K562 (cell line): ENCODE results near the gene NSUN6. TPM values are rescaled to one million over a fixed set of nuclear protein-coding genes. Genes with fewer than 3 reads are reported as not detected.

Source experiments
- CLOCK ChIP-seq: fragments of 250-450 bp; sonication (Bioruptor Pico); IDR thresholded peaks from 2 replicates; pipeline ENCODE4 v1.4.0; 2020; ENCODE audit warnings: mild to moderate bottlenecking, moderate library complexity, borderline replicate concordance
- DPF2 ChIP-seq: fragments of 450-650 bp; IDR thresholded peaks from 2 replicates; pipeline ENCODE4 v1.6.1; 2016
- FOXA1 ChIP-seq: fragments of 450-650 bp; IDR thresholded peaks from 2 replicates; pipeline ENCODE4 v1.6.1; 2016; ENCODE audit warnings: mild to moderate bottlenecking, borderline replicate concordance
- GTF2B ChIP-seq: IDR thresholded peaks from 2 replicates; pipeline ENCODE4 v1.6.1; 2011; ENCODE audit not compliant: insufficient read length; ENCODE audit errors: extremely low read depth
- HES1 ChIP-seq: fragments of 450-650 bp; IDR thresholded peaks from 2 replicates; pipeline ENCODE4 v1.6.1; 2016; ENCODE audit warnings: low read depth, mild to moderate bottlenecking, moderate library complexity
- HNRNPLL ChIP-seq: fragments of 200-400 bp; formaldehyde crosslinking; IDR thresholded peaks from 2 replicates; pipeline ENCODE4 v1.6.1; 2017; ENCODE audit warnings: low read length, low read depth, mild to moderate bottlenecking; ENCODE audit not compliant: poor library complexity, severe bottlenecking
- MYC ChIP-seq, 2 experiments: fragments of 250-450 bp in 1 of 2; sonication (Bioruptor Pico) in 1 of 2; IDR thresholded peaks; 2 replicates each; pipeline versions ENCODE4 v1.5.1 to v1.6.1; 2012 to 2021; ENCODE audit warnings: low read depth in 2 of 2, borderline replicate concordance in 1 of 2, improper control_type of control experiment in 1 of 2, low read length in 1 of 2, mild to moderate bottlenecking in 1 of 2, moderate library complexity in 1 of 2
- PHF8 ChIP-seq: fragments of 200-600 bp; sonication (generic); IDR thresholded peaks from 2 replicates; pipeline ENCODE4 v1.6.1; 2012; ENCODE audit warnings: mixed run types, mild to moderate bottlenecking, inconsistent platforms, low read length, moderate library complexity, borderline replicate concordance
- POLR2B ChIP-seq: fragments of 450-650 bp; IDR thresholded peaks from 2 replicates; pipeline ENCODE4 v1.6.1; 2018; ENCODE audit warnings: low read depth; ENCODE audit not compliant: partially characterized antibody
- SMAD1 ChIP-seq: fragments of 150-350 bp; IDR thresholded peaks from 2 replicates; pipeline ENCODE4 v1.6.1; 2014; ENCODE audit warnings: low read length, low read depth; ENCODE audit not compliant: partially characterized antibody
- SMAD3 ChIP-seq: fragments of 450-650 bp; formaldehyde crosslinking; conservative IDR thresholded peaks from 2 replicates; pipeline ENCODE4 v1.4.0; 2020; ENCODE audit warnings: mild to moderate bottlenecking
- TEAD4 ChIP-seq, 2 experiments: sonication (generic) in 1 of 2; formaldehyde crosslinking in 1 of 2; IDR thresholded peaks; 2 replicates each; pipeline versions ENCODE4 v1.6.1 to v1.8.0; 2012 to 2022; ENCODE audit warnings: borderline replicate concordance in 1 of 2, inconsistent platforms in 1 of 2, low read length in 1 of 2, mild to moderate bottlenecking in 1 of 2, missing genetic modification reagents in 1 of 2
- THRB ChIP-seq: fragments of 450-650 bp; formaldehyde crosslinking; conservative IDR thresholded peaks from 2 replicates; pipeline ENCODE4 v1.4.0; 2022; ENCODE audit warnings: mild to moderate bottlenecking, missing genetic modification characterization
- ZNF134 ChIP-seq: fragments of 250-450 bp; sonication (Bioruptor Pico); conservative IDR thresholded peaks from 2 replicates; pipeline ENCODE4 v1.4.0; 2020
- ZNF398 ChIP-seq: fragments of 250-450 bp; sonication (Bioruptor Pico); IDR thresholded peaks from 2 replicates; pipeline ENCODE4 v1.8.0; 2021; ENCODE audit warnings: moderate library complexity, mild to moderate bottlenecking, inconsistent platforms
- ZNF79 ChIP-seq: fragments of 250-450 bp; sonication (Bioruptor Pico); IDR thresholded peaks from 2 replicates; pipeline ENCODE4 v1.4.0; 2020; ENCODE audit warnings: low read depth, mild to moderate bottlenecking, moderate library complexity
- polyA plus RNA-seq, 8 experiments: library from polyadenylated mRNA; depleted of rRNA in 4 of 8; stranded (reverse) in 5 of 8; unstranded in 3 of 8; fragments of >200 nt; fragmentation: Nextera tagmentation in 2 of 8; fragmentation: Illumina TruSeq in 1 of 8; extraction: Ambion mirVana in 2 of 8; extraction: Trizol in 1 of 8; gene quantifications; 2 replicates each; pipeline versions ENCODE4 v1.2.1 to v1.2.3, GENCODE V29; 2011 to 2014; ENCODE audit warnings: inconsistent platforms in 1 of 8, missing spikeins in 1 of 8
- total RNA-seq, 7 experiments: library from RNA; depleted of rRNA in 6 of 7; stranded (reverse); fragments of >200 nt in 6 of 7; fragmentation: Illumina TruSeq in 2 of 7; extraction: Trizol in 2 of 7; gene quantifications; 2 replicates each; pipeline versions ENCODE4 v1.2.1 to v1.2.3, GENCODE V29; 2011 to 2021; ENCODE audit warnings: low replicate concordance in 1 of 7

NSUN6 gene
- total and polyA plus RNA-seq, 9 of the 15 experiments (the other 6 are each of a cell fraction or from before 2014, with no cell fraction given), result 12.5 to 33.1 (median 24.2) TPM

GRCh38 chr10:18651324-18652007 lies at the start of gene NSUN6 (continued):
- TF ChIP-seq THRB (CRISPR knock-in tag) (no peak), POLR2B (peak; percentile 85), PHF8 (peak; percentile 68; the same call in 1 of the 2 replicates), SMAD1 (no peak), SMAD3 (CRISPR knock-in tag) (no peak), FOXA1 (no peak), TEAD4 (IDR thresholded peaks at IDR 0.05; ENCODE audit: low read length) (peak; percentile 29; the same call in 1 of the 2 replicates), TEAD4 (CRISPR knock-in tag; IDR thresholded peaks at IDR 0.05; ENCODE audit: borderline replicate concordance) (no peak), DPF2 (0 out of 2 replicates have a peak, but pooled peaks have one; percentile 54), GTF2B (no peak), MYC (IDR thresholded peaks at IDR 0.05; ENCODE audit: low read depth, low read length) (peak; percentile 97), MYC (CRISPR knock-in tag; IDR thresholded peaks at IDR 0.05; ENCODE audit: borderline replicate concordance, low read depth) (no peak), ZNF134 (CRISPR knock-in tag) (no peak), HNRNPLL (peak; percentile 90), HES1 (no peak), ZNF79 (CRISPR knock-in tag) (no peak), ZNF398 (CRISPR knock-in tag) (no peak), CLOCK (CRISPR knock-in tag) (no peak)
